Neutrophil (primary cell): ENCODE results near the gene NUDT4.

ENCODE experiments used
- H3K27ac ChIP-seq: fragments of 200-600 bp; sonication (generic); 2 replicates; pipeline ENCODE4 v1.5.1; 2016; ENCODE audit warnings: mild to moderate bottlenecking, moderate library complexity
- H3K27me3 ChIP-seq: fragments of 200-600 bp; sonication (generic); 2 replicates; pipeline ENCODE4 v1.6.0; 2016; ENCODE audit warnings: mild to moderate bottlenecking
- H3K36me3 ChIP-seq: fragments of 200-600 bp; sonication (generic); 2 replicates; pipeline ENCODE4 v1.5.1; 2017
- H3K4me1 ChIP-seq, 2 experiments: fragments of 200-600 bp in 1 of 2; sonication (generic) in 1 of 2; 1 replicate in 1 of 2; 2 replicates in 1 of 2; pipeline versions ENCODE4 v1.5.1 to v1.6.1; 2013 to 2016; ENCODE audit warnings: low read depth in 1 of 2, low read length in 1 of 2, mild to moderate bottlenecking in 1 of 2, moderate library complexity in 1 of 2; ENCODE audit not compliant: control insufficient read depth in 1 of 2, insufficient read depth in 1 of 2
- H3K4me3 ChIP-seq, 2 experiments: fragments of 200-600 bp in 1 of 2; sonication (generic) in 1 of 2; 1 replicate in 1 of 2; 2 replicates in 1 of 2; pipeline ENCODE4 v1.5.1; 2013 to 2016; ENCODE audit warnings: low read depth in 1 of 2, low read length in 1 of 2, mild to moderate bottlenecking in 1 of 2, moderate library complexity in 1 of 2
- H3K9me3 ChIP-seq: fragments of 200-600 bp; sonication (generic); 2 replicates; pipeline ENCODE4 v1.5.1; 2016
- TF ChIP-seq, protein P1 (sequence below): fragments of 200-600 bp; sonication (generic); IDR thresholded peaks from 2 replicates; pipeline ENCODE4 v1.5.1; 2016; ENCODE audit warnings: antibody characterized with exemption

The NUDT4 gene

DNA sequence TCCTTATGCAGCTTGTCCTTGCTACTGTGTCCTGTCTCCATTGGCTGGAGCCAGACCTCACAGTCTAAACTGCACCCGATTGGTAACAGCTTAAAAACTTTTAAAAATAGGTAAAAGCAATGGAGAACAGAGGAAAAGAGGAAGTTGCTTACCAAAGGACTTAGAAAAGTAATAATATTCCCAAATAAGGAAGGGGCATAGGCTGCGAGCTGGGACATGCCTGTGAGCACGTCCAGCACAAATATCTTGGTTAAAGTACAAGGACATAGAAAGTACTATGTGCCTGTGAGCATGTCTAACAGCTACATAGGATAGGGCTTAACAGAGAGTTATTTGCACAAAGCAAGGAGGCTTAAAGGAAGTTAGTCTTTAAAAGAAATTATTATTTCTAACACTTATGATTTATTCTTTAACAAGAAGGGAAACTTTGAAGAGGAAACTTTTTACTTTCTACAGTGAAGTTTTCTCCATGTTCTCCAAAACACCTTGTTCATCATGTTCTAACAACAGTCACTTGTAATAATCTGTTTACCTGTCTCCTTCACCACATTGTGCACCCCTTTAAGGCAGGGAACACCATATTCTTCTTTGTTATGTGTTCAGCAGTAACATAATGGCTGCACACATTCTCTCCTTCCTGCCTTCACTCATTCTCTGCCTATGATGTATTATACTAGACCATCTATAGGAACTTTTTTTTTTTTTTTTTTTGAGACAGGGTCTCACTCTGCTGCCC is 73.9 kb downstream of the NUDT4 start:
- no peaks in the 10 kb centered on the region for H3K36me3 ChIP-seq
- H3K4me3 ChIP-seq = no peak overlapping the region
- no peaks in the 10 kb centered on the region for H3K27me3 ChIP-seq
- H3K9me3 ChIP-seq = no peaks in the 10 kb centered on the region
- no peaks in the 10 kb centered on the region for H3K4me1 ChIP-seq
- TF ChIP-seq, protein P1, sequence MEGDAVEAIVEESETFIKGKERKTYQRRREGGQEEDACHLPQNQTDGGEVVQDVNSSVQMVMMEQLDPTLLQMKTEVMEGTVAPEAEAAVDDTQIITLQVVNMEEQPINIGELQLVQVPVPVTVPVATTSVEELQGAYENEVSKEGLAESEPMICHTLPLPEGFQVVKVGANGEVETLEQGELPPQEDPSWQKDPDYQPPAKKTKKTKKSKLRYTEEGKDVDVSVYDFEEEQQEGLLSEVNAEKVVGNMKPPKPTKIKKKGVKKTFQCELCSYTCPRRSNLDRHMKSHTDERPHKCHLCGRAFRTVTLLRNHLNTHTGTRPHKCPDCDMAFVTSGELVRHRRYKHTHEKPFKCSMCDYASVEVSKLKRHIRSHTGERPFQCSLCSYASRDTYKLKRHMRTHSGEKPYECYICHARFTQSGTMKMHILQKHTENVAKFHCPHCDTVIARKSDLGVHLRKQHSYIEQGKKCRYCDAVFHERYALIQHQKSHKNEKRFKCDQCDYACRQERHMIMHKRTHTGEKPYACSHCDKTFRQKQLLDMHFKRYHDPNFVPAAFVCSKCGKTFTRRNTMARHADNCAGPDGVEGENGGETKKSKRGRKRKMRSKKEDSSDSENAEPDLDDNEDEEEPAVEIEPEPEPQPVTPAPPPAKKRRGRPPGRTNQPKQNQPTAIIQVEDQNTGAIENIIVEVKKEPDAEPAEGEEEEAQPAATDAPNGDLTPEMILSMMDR = no peak
- no peak overlapping the region for H3K27ac ChIP-seq

- Histone ChIP-seq H3K27ac (no peak overlapping the region), H3K9me3 (no peaks in the 10 kb centered on the region), H3K4me3 (no peak overlapping the region), H3K4me1 (no peaks in the 10 kb centered on the region), H3K36me3 (no peaks in the 10 kb centered on the region), H3K27me3 (no peaks in the 10 kb centered on the region)
- TF ChIP-seq, protein P1 = no peak
Observed at GRCh38 chr12:93453633-93454032, 75.9 kb downstream of the NUDT4 start.

DNA sequence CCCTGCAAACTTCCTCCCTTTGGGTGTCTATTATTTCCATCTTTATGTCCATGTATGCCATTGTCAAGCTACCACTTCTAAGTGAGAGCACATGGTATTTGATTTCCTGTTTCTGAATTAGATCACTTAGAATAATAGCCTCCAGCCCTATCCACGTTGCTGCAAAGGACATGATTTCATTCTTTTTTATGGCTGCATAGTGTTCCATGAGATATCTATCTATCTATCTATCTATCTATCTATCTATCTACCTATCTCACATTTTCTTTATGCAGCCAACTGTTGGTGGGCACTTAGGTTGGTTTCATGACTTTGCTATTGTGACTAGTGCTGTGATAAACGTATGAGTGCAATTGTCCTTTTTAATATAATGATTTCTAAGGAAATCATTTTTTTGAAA is 78.4 kb downstream of the NUDT4 start:
- Histone ChIP-seq H3K27me3 (no peaks in the 10 kb centered on the region), H3K4me3 (no peak overlapping the region), H3K9me3 (no peaks in the 10 kb centered on the region), H3K36me3 (no peaks in the 10 kb centered on the region), H3K27ac (no peak overlapping the region), H3K4me1 (peaks cover 0 to 11% of the 10 kb centered on the region in 2 experiments)
- TF ChIP-seq, protein P1 = no peak
